Adrenal gland (tissue), 12 donors: Measurements from ENCODE around the gene SEMA5A. TPM values are rescaled to one million over a fixed set of nuclear protein-coding genes. Genes with fewer than 3 reads are reported as not detected.
A peak's percentile ranks its signal among the peaks of the same experiment; 100 is the strongest.

Experiments
- DNase-seq, 7 donors: peaks; one replicate each; pipeline ENCODE4 v3.0.0-alpha.2; 2019 to 2020
- H3K27ac ChIP-seq, 5 donors: fragments of 200-600 bp; sonication (generic) in 4 of 5; 1 replicate in 3 of 5; 2 replicates in 2 of 5; pipeline versions ENCODE4 v1.5.1 to v1.8.0; 2016 to 2020; ENCODE audit warnings: mild to moderate bottlenecking in 1 of 5
- H3K27me3 ChIP-seq: fragments of 200-600 bp; 2 replicates; pipeline ENCODE4 v1.8.0; 2021
- H3K36me3 ChIP-seq, 2 donors: fragments of 200-600 bp; replicated peaks in 1 of 2; 1 replicate in 1 of 2; 2 replicates in 1 of 2; pipeline versions ENCODE4 v1.5.1 to v1.8.0; 2018 to 2022
- H3K4me1 ChIP-seq, 2 donors: fragments of 200-600 bp; replicated peaks in 1 of 2; 1 replicate in 1 of 2; 2 replicates in 1 of 2; pipeline versions ENCODE4 v1.5.1 to v1.8.0; 2018 to 2021
- H3K4me3 ChIP-seq, 4 donors: fragments of 200-600 bp; sonication (generic) in 3 of 4; one replicate each; pipeline ENCODE4 v1.5.1; 2016 to 2018
- H3K9me3 ChIP-seq, 3 donors: fragments of 200-600 bp; sonication (generic) in 1 of 3; replicated peaks in 1 of 3; 1 replicate in 2 of 3; 2 replicates in 1 of 3; pipeline versions ENCODE4 v1.5.1 to v1.8.0; 2016 to 2021
- POLR2A ChIP-seq, 2 donors: fragments of 450-650 bp; IDR thresholded peaks; one replicate each; pipeline ENCODE4 v1.6.1; 2017; ENCODE audit warnings: antibody characterized with exemption in 2 of 2, mild to moderate bottlenecking in 2 of 2, moderate library complexity in 1 of 2
- WGBS, 4 donors: extraction: QIAGEN DNeasy Blood & Tissue Kit in 2 of 4; methylation state at CpG; one replicate each; pipeline versions ENCODE4 v1.1.5 to v1.1.7; 2013 to 2017; 5-methylcytosine and 5-hydroxymethylcytosine counted together
- intact Hi-C, 2 donors: fragments of 100-400 bp; cut with DNase I; formaldehyde crosslinking; loops; one replicate each; pipeline versions ENCODE4 v1.14.1 to v1.15.0; 2022 to 2023
- polyA plus RNA-seq, 3 donors: library from polyadenylated mRNA; stranded (reverse); fragments of 200-250 nt in 2 of 3; fragments of 350-450 nt in 1 of 3; fragmentation: Illumina TruSeq in 1 of 3; extraction: RNeasy Lipid Tissue Mini Kit (QIAGEN cat#74804) in 1 of 3; gene quantifications; one replicate each; pipeline ENCODE4 v1.2.3, GENCODE V29; 2013 to 2014
- total RNA-seq, 9 donors: library from RNA; depleted of rRNA in 4 of 9; stranded (reverse); fragments of >200 nt in 4 of 9; fragments of 120-200 nt in 1 of 9; fragmentation: NEBNext Ultra II Directional in 1 of 9; extraction: Animal tissue kit (Norgen Biotek cat#: 25700) in 1 of 9; gene quantifications; one replicate each; pipeline versions ENCODE4 v1.1.0 to v1.2.4, GENCODE V29; 2013 to 2023
- TF ChIP-seq, protein P1 (sequence below), 6 experiments: fragments of 450-650 bp in 4 of 6; fragments of 200-600 bp in 2 of 6; sonication (generic) in 1 of 6; IDR thresholded peaks; 1 replicate in 5 of 6; 2 replicates in 1 of 6; pipeline versions ENCODE4 v1.5.1 to v1.8.0; 2016 to 2021; ENCODE audit warnings: antibody characterized with exemption in 6 of 6, mild to moderate bottlenecking in 2 of 6, moderate library complexity in 1 of 6
- donor health status: healthy with polysubstance abuse.
- donor health status: Bipolar disorder and iron deficiency.
- donor health status: DM: yes; HTN: yes; CAD: no.
- donor health status: DM: no; HTN: no; CAD: no.
- donor health status: DM: no; HTN: no; CAD: no.
- donor health status: DM: yes; HTN: yes; CAD: no.

The SEMA5A gene
- total and polyA plus RNA-seq, 12 donors: 0.40 to 6.0 (median 2.6) TPM

DNA sequence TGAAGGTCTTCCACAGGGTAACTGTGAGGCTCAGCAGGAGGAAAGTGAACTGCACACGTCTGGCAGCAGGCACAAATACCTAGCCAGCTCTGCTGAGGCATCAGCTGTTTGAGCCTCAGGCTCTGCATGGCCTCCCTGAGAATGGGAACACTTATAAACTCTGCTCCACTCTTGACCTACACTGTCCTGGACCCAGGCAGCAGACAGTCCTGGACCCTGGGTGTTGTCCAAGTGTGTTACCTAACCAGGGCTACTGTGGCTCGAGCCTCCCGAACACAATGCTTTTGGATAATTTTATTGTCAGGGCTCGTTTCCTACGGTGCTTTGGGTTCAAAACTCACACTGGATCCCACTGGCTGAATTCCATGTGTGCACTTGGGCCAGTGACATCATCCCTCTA is 497.9 kb downstream of the SEMA5A start:
- H3K9me3 ChIP-seq: no peaks in the 10 kb centered on the region
- no peak for DNase-seq
- WGBS, 4 donors: 79 to 88% (median 80%) methylated on average over 5 of the region's 5 CpGs
- H3K36me3 ChIP-seq: no peaks in the 10 kb centered on the region
- H3K4me3 ChIP-seq: no peak overlapping the region
- no peaks in the 10 kb centered on the region for H3K4me1 ChIP-seq
- H3K27ac ChIP-seq: no peak overlapping the region
- no peak for TF ChIP-seq POLR2A (IDR thresholded peaks at IDR 0.05)
- TF ChIP-seq, protein P1, sequence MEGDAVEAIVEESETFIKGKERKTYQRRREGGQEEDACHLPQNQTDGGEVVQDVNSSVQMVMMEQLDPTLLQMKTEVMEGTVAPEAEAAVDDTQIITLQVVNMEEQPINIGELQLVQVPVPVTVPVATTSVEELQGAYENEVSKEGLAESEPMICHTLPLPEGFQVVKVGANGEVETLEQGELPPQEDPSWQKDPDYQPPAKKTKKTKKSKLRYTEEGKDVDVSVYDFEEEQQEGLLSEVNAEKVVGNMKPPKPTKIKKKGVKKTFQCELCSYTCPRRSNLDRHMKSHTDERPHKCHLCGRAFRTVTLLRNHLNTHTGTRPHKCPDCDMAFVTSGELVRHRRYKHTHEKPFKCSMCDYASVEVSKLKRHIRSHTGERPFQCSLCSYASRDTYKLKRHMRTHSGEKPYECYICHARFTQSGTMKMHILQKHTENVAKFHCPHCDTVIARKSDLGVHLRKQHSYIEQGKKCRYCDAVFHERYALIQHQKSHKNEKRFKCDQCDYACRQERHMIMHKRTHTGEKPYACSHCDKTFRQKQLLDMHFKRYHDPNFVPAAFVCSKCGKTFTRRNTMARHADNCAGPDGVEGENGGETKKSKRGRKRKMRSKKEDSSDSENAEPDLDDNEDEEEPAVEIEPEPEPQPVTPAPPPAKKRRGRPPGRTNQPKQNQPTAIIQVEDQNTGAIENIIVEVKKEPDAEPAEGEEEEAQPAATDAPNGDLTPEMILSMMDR (IDR thresholded peaks at IDR 0.05): no peak
- H3K27me3 ChIP-seq: no peaks in the 10 kb centered on the region
- intact Hi-C loops: no loop called here

DNA sequence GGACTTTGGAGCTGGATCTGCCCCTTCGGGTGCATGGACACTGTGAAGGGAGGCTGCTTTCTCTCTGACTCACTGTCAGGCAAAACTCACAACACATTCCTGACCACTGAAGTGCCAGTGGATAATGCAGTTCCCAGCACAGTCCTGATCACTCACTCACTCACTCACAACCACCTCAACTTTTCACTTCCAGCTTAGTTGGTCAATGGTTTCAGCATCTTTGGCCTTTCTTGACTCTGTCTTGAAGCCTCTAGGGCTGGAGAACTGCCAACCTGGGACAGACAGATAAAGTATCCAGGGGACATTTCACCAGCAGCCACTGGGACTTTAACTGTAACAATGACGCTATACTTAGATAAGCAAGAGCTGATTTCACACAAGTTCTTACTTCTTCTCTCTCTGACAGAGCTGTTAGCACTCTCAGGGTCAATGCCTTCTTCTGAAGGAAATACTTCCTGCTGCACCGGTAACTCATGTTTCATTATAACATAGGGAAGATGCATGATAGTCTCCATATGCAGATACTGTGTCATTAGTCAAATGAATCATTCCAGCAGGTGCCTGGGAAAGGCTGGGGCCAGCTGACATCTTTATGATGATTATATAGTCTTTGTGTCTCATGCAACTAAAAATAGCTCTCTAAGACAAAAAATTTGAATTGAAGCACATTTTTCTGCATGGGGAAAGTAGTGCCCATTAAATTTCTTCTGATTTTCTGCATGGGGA is 499.0 kb downstream of the SEMA5A start:
- DNase-seq: peak in 3 of 7 donors; percentile 28 to 33 (median 31)
- Histone ChIP-seq H3K36me3 (no peaks in the 10 kb centered on the region), H3K27me3 (no peaks in the 10 kb centered on the region), H3K9me3 (no peaks in the 10 kb centered on the region), H3K27ac (no peak overlapping the region), H3K4me1 (no peaks in the 10 kb centered on the region), H3K4me3 (no peak overlapping the region)
- TF ChIP-seq POLR2A (IDR thresholded peaks at IDR 0.05): no peak
- TF ChIP-seq, protein P1 (IDR thresholded peaks at IDR 0.05): no peak
- WGBS, 4 donors: 55 to 59% (median 59%) methylated on average over 3 of the region's 3 CpGs
- intact Hi-C loops: no loop called here

DNA sequence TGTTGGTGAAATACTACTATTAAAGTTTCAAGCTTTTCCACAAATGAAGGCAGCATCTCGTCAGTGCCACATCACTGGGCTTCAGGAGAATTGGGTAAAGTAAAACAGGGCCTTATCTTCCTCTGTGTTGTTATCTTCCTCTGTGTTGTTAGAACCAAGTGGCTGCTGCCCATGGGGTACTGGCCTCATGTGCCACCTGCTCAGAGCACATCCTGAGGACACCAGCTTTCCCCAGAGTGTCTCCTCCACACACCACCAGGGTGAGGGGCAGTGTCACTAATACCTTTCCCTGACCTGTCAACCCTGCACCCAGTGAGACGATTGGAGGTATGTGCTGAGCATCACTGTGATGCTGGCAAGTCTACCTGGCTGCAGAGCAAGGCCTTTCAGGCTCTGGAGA is 499.9 kb downstream of the SEMA5A start:
- Histone ChIP-seq H3K36me3 (no peaks in the 10 kb centered on the region), H3K4me1 (no peaks in the 10 kb centered on the region), H3K27ac (no peak overlapping the region), H3K4me3 (no peak overlapping the region), H3K27me3 (no peaks in the 10 kb centered on the region), H3K9me3 (no peaks in the 10 kb centered on the region)
- WGBS, 4 donors: 59 to 74% (median 68%) methylated on average over 1 to 2 of the region's 2 CpGs
- no peak for TF ChIP-seq POLR2A (IDR thresholded peaks at IDR 0.05)
- TF ChIP-seq, protein P1 (IDR thresholded peaks at IDR 0.05): no peak
- no peak for DNase-seq
- intact Hi-C loops: no loop called here

DNA sequence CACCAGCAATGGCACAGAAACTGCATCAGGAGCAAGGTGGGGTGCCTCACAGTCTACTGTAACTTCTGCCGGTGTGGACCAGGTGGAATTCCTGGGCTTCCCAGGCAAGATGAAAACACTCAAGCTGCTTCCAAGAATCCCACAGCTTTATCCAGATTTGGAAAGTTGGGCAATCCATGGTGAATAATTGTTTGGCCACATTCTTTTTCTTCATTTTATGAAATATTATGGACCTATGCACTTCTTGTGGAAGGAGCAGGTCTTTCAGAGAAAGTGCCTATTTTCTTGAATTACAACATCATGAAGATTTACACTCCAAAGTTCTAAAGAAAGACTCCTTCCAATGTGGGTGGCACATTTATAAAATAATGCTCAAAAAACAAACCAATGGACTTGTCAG is 503.6 kb downstream of the SEMA5A start:
- TF ChIP-seq, protein P1 (IDR thresholded peaks at IDR 0.05): no peak
- no peak overlapping the region for H3K27ac ChIP-seq
- no peaks in the 10 kb centered on the region for H3K9me3 ChIP-seq
- H3K36me3 ChIP-seq: no peaks in the 10 kb centered on the region
- DNase-seq: no peak
- intact Hi-C loops: no loop called here
- H3K4me3 ChIP-seq: no peak overlapping the region
- H3K4me1 ChIP-seq: no peaks in the 10 kb centered on the region
- 91 to 100% (median 97%) methylated on average over 1 of the region's 1 CpG for WGBS, 4 donors
- no peaks in the 10 kb centered on the region for H3K27me3 ChIP-seq
